ENCODE measurements around the gene C1orf185. TPM values are rescaled to one million over a fixed set of nuclear protein-coding genes. Genes with fewer than 3 reads are reported as not detected.
A peak's percentile ranks its signal among the peaks of the same experiment; 100 is the strongest.

The C1orf185 gene
- total and polyA plus RNA-seq, 9 of the 15 experiments (the other 6 are each of a cell fraction or from before 2014, with no cell fraction given) = not detected

GRCh38 chr1:51192213-51192843, 90.3 kb downstream of the C1orf185 start:
- ATAC-seq = peak; percentile 90
- no TSS peak for BruUV-seq (replicated peaks)
- Histone ChIP-seq H4K20me1 (replicated peaks; ENCODE audit: control insufficient read depth, insufficient read depth, low read length) (no peaks in the 10 kb centered on the region), H3K27ac (ENCODE audit: extremely low read depth, low read depth, low read length) (no peak overlapping the region), H3K79me2 (ENCODE audit: control insufficient read depth, insufficient read depth, low read length) (no peaks in the 10 kb centered on the region), H2AFZ (ENCODE audit: low read depth, low read length) (no peak overlapping the region), H3K9me1 (ENCODE audit: control insufficient read depth, insufficient read depth, low read length) (no peaks in the 10 kb centered on the region), H3K9ac (ENCODE audit: insufficient read depth in 1 of 2, low read depth in 2 of 2, low read length in 2 of 2) (no peak overlapping the region), H3K27me3 (ENCODE audit: control insufficient read depth in 2 of 2, insufficient read depth in 2 of 2, low read length in 2 of 2) (no peaks in the 10 kb centered on the region), H3K4me2 (ENCODE audit: insufficient read depth, low read length) (no peak overlapping the region), H3K4me1 (replicated peaks in 1 of 2; ENCODE audit: control insufficient read depth in 2 of 2, insufficient read depth in 2 of 2, low read length in 2 of 2) (peaks cover 0 to 3% of the 10 kb centered on the region in 2 experiments; a peak in 1 of 5 replicates), H3K4me3 (no peak overlapping the region), H3K36me3 (ENCODE audit: control insufficient read depth, insufficient read depth, low read length) (no peaks in the 10 kb centered on the region), H3K9me3 (replicated peaks; ENCODE audit: control insufficient read depth, insufficient read depth, low read depth, low read length) (no peaks in the 10 kb centered on the region)
- POLR2A ChIA-PET = interaction anchor here (0.5 to 0.8 kb wide), 2 partner anchors 15 to 1954 kb away, joined by 3 to 5 read pairs; no protein-coding TSS in a partner anchor
- intact Hi-C loops (cut with micrococcal nuclease) (loop anchor here (2.0 kb wide), 1 partner anchor 104 kb away; no protein-coding TSS in a partner anchor), in situ Hi-C loops (cut with MboI) (loop anchor here (5.0 to 10.0 kb wide), 2 partner anchors 420 to 818 kb away; no protein-coding TSS in a partner anchor)
- peak; percentile 65 for FAIRE-seq
- DNase-seq (ENCODE audit: extremely low read depth in 1 of 4, low spot score in 3 of 4) = peak; percentile 65 to 86 (median 70)
- WGBS (ENCODE audit: insufficient coverage, low coverage, missing lambda C conversion rate) = 13% methylated on average over 3 of the region's 3 CpGs
- CTCF ChIA-PET (ENCODE audit: low intra/inter-chr PET ratio) = interaction anchor here (0.6 to 5.9 kb wide), 7 partner anchors 25 to 824 kb away, joined by 3 to 58 read pairs (median 3); no protein-coding TSS in a partner anchor
- TF ChIP-seq ZNF282 (CRISPR knock-in tag; IDR thresholded peaks at IDR 0.05) (no peak), ZNF699 (CRISPR knock-in tag; IDR thresholded peaks at IDR 0.05; ENCODE audit: insufficient replicate concordance) (no peak), ZEB2 (IDR thresholded peaks at IDR 0.05) (no peak), ZNF639 (CRISPR knock-in tag; conservative IDR thresholded peaks at IDR 0.05 in 1 of 2, IDR thresholded peaks at IDR 0.05 in 1 of 2) (no peak), STAT5A (IDR thresholded peaks at IDR 0.05; ENCODE audit: borderline replicate concordance, low read length) (no peak), E2F5 (CRISPR knock-in tag; IDR thresholded peaks at IDR 0.05) (no peak), ZNF740 (CRISPR knock-in tag; IDR thresholded peaks at IDR 0.05) (no peak), ZNF740 (tag; IDR thresholded peaks at IDR 0.05) (no peak), ZC3H11A (IDR thresholded peaks at IDR 0.05; ENCODE audit: low read depth, low read length) (no peak), SAFB (IDR thresholded peaks at IDR 0.05; ENCODE audit: borderline replicate concordance, low read depth, low read length) (no peak), ZNF121 (CRISPR knock-in tag; conservative IDR thresholded peaks at IDR 0.05) (no peak), ID3 (CRISPR knock-in tag; IDR thresholded peaks at IDR 0.05) (no peak), ID3 (tag; IDR thresholded peaks at IDR 0.05) (no peak), ZNF766 (CRISPR knock-in tag; conservative IDR thresholded peaks at IDR 0.05) (no peak), SREBF2 (CRISPR knock-in tag; IDR thresholded peaks at IDR 0.05) (no peak)

All from K562 (cell line).